Karpas-422 (cell line): ENCODE results near the gene PLEKHJ1. TPM values are rescaled to one million over a fixed set of nuclear protein-coding genes. Genes with fewer than 3 reads are reported as not detected.

Source experiments
- small RNA-seq: library from RNA; depleted of rRNA; stranded (forward); fragments of <200 nt; gene quantifications from one replicate; pipeline ENCODE3, GENCODE V24; 2014
- total RNA-seq: library from RNA; depleted of rRNA; stranded (reverse); fragments of >200 nt; shearing (Covaris generic); gene quantifications from 2 replicates; pipeline ENCODE4 v1.2.3, GENCODE V29; 2014; ENCODE audit warnings: low replicate concordance; rRNA removed

The PLEKHJ1 gene
- total RNA-seq, 1 experiment from 2014 or later: 57.4 TPM

Small RNAs within 50 kb of the gene (small RNA-seq; reads per million reads assigned to genes)
- gene MIR1227: not detected

Other genes starting within 250 kb of the PLEKHJ1 start
- 66.8 and 112 TPM in 2 replicates for gene BTBD2, start 220.6 kb downstream of the PLEKHJ1 start, total RNA-seq
- gene MKNK2, start 185.1 kb downstream of the PLEKHJ1 start, total RNA-seq: 526 and 862 TPM in 2 replicates
- gene MOB3A, start 140.0 kb downstream of the PLEKHJ1 start, total RNA-seq: 153 and 219 TPM in 2 replicates
- 285 and 487 TPM in 2 replicates for gene IZUMO4, start 139.4 kb downstream of the PLEKHJ1 start, total RNA-seq
- 82.3 and 101 TPM in 2 replicates for gene AP3D1, start 84.8 kb downstream of the PLEKHJ1 start, total RNA-seq
- gene DOT1L, start 72.4 kb downstream of the PLEKHJ1 start, total RNA-seq: 10.8 and 13.3 TPM in 2 replicates
- 27.2 and 55.8 TPM in 2 replicates for gene SF3A2, start 495 bp upstream of the PLEKHJ1 start, total RNA-seq
- 1.9 and 7.2 TPM in 2 replicates for gene AMH, start 13.0 kb upstream of the PLEKHJ1 start, total RNA-seq
- not detected in 2 replicates for gene JSRP1, start 20.1 kb upstream of the PLEKHJ1 start, total RNA-seq
- gene PEAK3, start 45.8 kb upstream of the PLEKHJ1 start, total RNA-seq: not detected in 2 replicates
- gene LINGO3, start 71.8 kb upstream of the PLEKHJ1 start, total RNA-seq: not detected in 2 replicates
- gene LSM7, start 92.3 kb upstream of the PLEKHJ1 start, total RNA-seq: 140 and 228 TPM in 2 replicates
- gene SPPL2B, start 92.4 kb upstream of the PLEKHJ1 start, total RNA-seq: 18.2 and 48.3 TPM in 2 replicates
- gene TMPRSS9, start 123.9 kb upstream of the PLEKHJ1 start, total RNA-seq: not detected in 2 replicates
- gene TIMM13, start 191.3 kb upstream of the PLEKHJ1 start, total RNA-seq: 49.3 and 66.5 TPM in 2 replicates
- gene LMNB2, start 220.6 kb upstream of the PLEKHJ1 start, total RNA-seq: 20.8 and 80.2 TPM in 2 replicates
- gene GADD45B, start 239.8 kb upstream of the PLEKHJ1 start, total RNA-seq: 8.6 and 11.0 TPM in 2 replicates